ENCODE measurements around the gene SPRYD7.
"Not testable (repeated sequence)": the region's sequence is repeated elsewhere in the genome, so short reads cannot be mapped to it uniquely, and the experiment has no call there.

The SPRYD7 gene, protein sequence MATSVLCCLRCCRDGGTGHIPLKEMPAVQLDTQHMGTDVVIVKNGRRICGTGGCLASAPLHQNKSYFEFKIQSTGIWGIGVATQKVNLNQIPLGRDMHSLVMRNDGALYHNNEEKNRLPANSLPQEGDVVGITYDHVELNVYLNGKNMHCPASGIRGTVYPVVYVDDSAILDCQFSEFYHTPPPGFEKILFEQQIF

GRCh38 chr13:49936075-49936967 lies at the start of gene SPRYD7:
Gene SPRYD7, minus strand, starts transcription at chr13:49936340. Its CDS starts 105 bp downstream, at chr13:49936235.
- DNase-seq = peak; percentile 96

DNA sequence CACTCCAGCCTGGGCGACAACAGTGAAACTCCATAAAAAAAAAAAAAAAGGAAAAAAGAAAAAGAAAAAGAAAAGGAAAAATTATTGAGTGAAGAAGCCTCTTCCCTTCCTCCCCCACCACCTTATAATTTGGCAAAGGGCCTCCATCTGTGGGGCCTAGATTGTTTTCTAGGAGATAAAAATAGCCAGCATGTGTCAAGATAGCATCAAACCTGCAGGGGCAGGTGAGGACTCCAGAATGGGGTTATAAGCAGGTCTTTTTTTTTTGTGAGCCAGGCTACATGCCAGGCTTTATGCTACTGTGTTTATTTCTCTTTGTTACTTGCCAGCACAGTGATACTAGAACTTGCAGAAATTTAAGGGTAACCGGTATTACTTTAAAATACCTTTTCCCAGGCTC lies 49.0 kb upstream of the SPRYD7 start:
- DNase-seq = no peak

GRCh38 chr13:49980266-49980665 lies 44.1 kb upstream of the SPRYD7 start:
- DNase-seq = peak; percentile 30

DNA sequence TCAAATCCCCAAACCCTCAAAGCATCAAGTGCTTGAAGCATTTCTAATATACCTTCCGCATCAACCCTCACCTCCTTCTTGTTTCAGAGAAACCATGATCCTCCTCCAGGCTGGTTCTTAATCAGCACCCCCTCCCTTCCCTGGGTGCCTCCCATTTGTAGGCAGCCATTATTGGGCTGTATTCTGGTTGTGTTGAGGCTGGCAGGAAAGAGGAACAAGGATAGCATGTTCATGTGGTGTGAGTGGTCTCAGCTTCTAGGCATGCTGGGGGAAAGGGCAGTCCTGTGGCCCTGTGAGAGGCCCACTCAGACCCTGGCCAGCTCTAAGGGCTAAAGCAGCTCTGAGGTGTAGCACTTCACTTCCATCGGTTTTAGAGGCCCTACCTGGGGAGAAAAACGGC lies 41.9 kb upstream of the SPRYD7 start:
- DNase-seq = peak; percentile 47

GRCh38 chr13:49976314-49977258 lies 40.4 kb upstream of the SPRYD7 start:
- DNase-seq = peak; percentile 56

- no peak for DNase-seq
Observed at GRCh38 chr13:49975826-49976225, 39.7 kb upstream of the SPRYD7 start.

- no peak for DNase-seq
Observed at GRCh38 chr13:49972709-49973108, 36.6 kb upstream of the SPRYD7 start.

GRCh38 chr13:49967456-49967855 lies 31.3 kb upstream of the SPRYD7 start:
- no peak for DNase-seq

GRCh38 chr13:49958321-49958720 lies 22.2 kb upstream of the SPRYD7 start:
- DNase-seq = no peak

- DNase-seq = peak; percentile 58
Observed at GRCh38 chr13:49956131-49956530, 20.0 kb upstream of the SPRYD7 start.

- DNase-seq = no peak
Observed at GRCh38 chr13:49954674-49955455, 18.7 kb upstream of the SPRYD7 start.

DNA sequence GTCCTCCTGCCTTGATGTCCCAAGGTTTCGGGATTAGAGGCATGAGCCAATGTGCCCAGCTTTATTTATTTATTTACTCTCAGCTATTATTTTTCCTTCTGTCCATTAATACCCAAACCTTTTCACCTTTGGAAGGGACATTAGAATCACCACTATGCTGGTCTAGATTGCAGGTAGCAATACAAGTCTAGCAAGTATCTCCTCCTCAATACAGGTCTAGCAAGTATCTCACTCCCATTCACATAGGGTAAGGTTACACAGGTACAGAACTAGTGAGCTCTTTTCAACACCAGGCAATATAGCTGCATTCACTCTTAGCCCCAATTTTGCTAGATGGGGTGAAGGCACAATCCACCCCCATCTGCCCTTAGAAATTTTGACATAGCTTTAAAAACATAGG lies 17.4 kb upstream of the SPRYD7 start:
- no peak for DNase-seq

GRCh38 chr13:49951754-49952535 lies 15.8 kb upstream of the SPRYD7 start:
- no peak for DNase-seq

DNA sequence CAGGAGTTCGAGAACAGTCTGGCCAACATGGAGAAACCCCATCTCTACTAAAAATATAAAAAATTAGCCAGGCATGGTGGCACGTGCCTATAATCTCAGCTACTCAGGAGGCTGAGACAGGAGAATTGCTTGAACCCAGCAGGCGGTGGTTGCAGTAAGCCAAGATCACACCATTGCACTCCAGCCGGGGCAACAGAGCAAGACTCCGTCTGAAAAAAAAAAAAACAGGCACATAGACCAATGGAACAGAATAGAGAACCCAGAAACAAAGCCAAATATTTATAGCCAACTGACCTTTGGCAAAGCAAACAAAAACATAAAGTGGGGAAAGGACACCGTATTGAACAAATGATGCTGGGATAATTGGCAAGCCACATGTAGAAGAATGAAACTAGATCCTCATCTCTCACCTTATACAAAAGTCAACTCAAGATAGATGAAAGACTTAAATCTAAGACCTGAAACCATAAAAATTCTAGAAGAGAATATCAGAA lies 12.7 kb upstream of the SPRYD7 start:
- DNase-seq = not testable (repeated sequence)

DNA sequence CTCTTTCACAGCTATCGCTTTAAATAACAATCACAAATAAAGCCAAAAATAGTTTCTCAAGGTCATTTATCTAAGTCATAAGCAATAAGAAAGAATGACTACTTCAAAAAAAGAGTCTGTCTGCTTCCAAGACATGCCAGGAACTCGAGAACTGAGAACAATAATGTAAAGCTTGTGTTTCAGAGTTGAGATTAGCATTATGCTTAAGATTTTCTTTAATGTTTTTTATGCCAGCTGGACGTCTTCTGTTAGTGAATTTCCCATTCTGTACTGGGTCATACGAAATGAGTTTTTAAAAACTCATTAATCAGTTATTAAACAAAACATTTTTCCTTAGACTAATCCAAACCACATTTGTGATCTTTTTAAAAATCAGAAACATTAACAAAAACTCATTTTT lies 3.2 kb upstream of the SPRYD7 start:
- DNase-seq = no peak

DNA sequence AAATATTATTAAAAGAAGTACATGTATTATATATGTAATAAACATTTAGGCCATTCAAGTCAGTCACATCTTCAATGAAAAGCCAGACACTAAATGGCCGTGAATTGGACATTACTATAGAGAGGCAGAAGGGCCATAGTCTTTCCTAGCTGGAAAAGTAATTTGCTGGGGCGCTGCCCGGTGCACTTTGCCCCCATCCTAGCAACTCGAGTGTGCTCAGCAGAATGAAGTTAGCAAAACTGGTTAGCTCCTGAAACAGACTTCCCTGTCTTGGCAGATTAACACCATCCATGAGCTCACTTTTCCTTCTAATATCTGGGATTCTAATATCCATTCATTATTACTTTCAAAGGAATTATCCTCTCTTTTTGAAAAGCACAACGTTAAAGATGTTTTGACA lies 2.8 kb upstream of the SPRYD7 start:
- no peak for DNase-seq

DNA sequence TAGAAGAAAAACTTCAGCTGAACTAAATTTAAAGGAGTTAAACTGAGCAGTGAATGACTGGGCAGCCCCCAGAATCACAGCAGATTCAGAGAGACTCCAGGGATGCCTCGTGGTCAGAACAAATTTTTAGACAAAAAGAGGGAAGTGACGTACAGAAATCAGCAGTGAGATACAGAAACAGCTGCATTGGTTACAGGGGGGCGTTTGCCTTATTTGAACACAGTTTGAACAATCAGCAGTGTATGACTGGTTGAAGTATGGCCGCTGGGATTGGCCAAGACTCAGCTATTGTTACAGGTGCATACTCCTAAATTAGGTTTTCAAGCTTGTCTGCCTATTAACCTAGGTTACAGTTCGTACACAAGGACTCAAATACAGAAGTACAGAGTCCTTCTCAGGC lies 2.2 kb upstream of the SPRYD7 start:
- peak; percentile 61 for DNase-seq

GRCh38 chr13:49936968-49937273 lies 781 bp upstream of the SPRYD7 start:
- DNase-seq = no peak

GRCh38 chr13:49935171-49936074 lies 717 bp downstream of the SPRYD7 start:
- peak; percentile 15 for DNase-seq

- no peak for DNase-seq
Observed at GRCh38 chr13:49933511-49933910, 2.6 kb downstream of the SPRYD7 start.
